Measurements from ENCODE around the gene DRD4. TPM values are rescaled to one million over a fixed set of nuclear protein-coding genes. Genes with fewer than 3 reads are reported as not detected.

DRD4 gene
- total and polyA plus RNA-seq, 2 donors (not counting 1 experiment from before 2014, with no cell fraction given): not detected

GRCh38 chr11:659532-660085, 22.5 kb downstream of the DRD4 start:
- H4K20me1 ChIP-seq (ENCODE audit: control insufficient read depth, insufficient read depth, low read length, poor library complexity, severe bottlenecking): peaks cover 15% of the 10 kb centered on the region
- no peaks in the 10 kb centered on the region for H3K27me3 Mint-ChIP-seq
- no peak for DNase-seq
- no peak overlapping the region for H3K27ac Mint-ChIP-seq
- ChIA-PET CTCF (interaction anchor here (0.7 to 8.7 kb wide), 2 partner anchors 65 to 117 kb away, joined by 3 to 104 read pairs; no protein-coding TSS in a partner anchor), POLR2A (interaction anchor here (0.6 kb wide), 1 partner anchor 211 kb away, joined by 5 read pairs; no protein-coding TSS in a partner anchor)
- H3K27ac ChIP-seq (ENCODE audit: low read length in 2 of 2): no peak overlapping the region
- H3K79me2 ChIP-seq (ENCODE audit: control insufficient read depth, insufficient read depth, low read length): peaks cover 22% of the 10 kb centered on the region
- H3K9me3 ChIP-seq (ENCODE audit: control extremely low read depth in 1 of 3, control insufficient read depth in 2 of 3, insufficient read depth in 1 of 3, low read length in 2 of 3): no peaks in the 10 kb centered on the region
- H3K9me3 Mint-ChIP-seq (ENCODE audit: insufficient read depth): no peaks in the 10 kb centered on the region
- H3K9ac ChIP-seq (ENCODE audit: low read length): no peak overlapping the region
- no peak overlapping the region for H3K4me3 Mint-ChIP-seq
- intact Hi-C loops (cut with micrococcal nuclease): no loop called here
- TF ChIP-seq, protein P1, sequence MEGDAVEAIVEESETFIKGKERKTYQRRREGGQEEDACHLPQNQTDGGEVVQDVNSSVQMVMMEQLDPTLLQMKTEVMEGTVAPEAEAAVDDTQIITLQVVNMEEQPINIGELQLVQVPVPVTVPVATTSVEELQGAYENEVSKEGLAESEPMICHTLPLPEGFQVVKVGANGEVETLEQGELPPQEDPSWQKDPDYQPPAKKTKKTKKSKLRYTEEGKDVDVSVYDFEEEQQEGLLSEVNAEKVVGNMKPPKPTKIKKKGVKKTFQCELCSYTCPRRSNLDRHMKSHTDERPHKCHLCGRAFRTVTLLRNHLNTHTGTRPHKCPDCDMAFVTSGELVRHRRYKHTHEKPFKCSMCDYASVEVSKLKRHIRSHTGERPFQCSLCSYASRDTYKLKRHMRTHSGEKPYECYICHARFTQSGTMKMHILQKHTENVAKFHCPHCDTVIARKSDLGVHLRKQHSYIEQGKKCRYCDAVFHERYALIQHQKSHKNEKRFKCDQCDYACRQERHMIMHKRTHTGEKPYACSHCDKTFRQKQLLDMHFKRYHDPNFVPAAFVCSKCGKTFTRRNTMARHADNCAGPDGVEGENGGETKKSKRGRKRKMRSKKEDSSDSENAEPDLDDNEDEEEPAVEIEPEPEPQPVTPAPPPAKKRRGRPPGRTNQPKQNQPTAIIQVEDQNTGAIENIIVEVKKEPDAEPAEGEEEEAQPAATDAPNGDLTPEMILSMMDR (IDR thresholded peaks at IDR 0.05): no peak
- no peak for TF ChIP-seq EZH2 (IDR thresholded peaks at IDR 0.05; ENCODE audit: borderline replicate concordance, insufficient read depth, low read depth, low read length, poor library complexity, severe bottlenecking)
- peak overlapping the region; percentile 8 for H3K4me2 ChIP-seq (replicated peaks; ENCODE audit: low read depth, low read length, poor library complexity, severe bottlenecking)
- H2AFZ ChIP-seq (ENCODE audit: insufficient read depth, low read depth, low read length, poor library complexity, severe bottlenecking): no peak overlapping the region
- H3K4me1 Mint-ChIP-seq: peaks cover 3% of the 10 kb centered on the region
- H3K27me3 ChIP-seq (replicated peaks in 1 of 4; ENCODE audit: control extremely low read depth in 1 of 4, control insufficient read depth in 3 of 4, insufficient read depth in 4 of 4, low read length in 3 of 4): no peaks in the 10 kb centered on the region
- 91% methylated on average over 15 of the region's 16 CpGs for WGBS (ENCODE audit: insufficient coverage)
- H3K36me3 ChIP-seq (replicated peaks in 1 of 2; ENCODE audit: control extremely low read depth in 1 of 2, control insufficient read depth in 1 of 2, extremely low read depth in 1 of 2, insufficient read depth in 2 of 2, low read length in 1 of 2): peaks cover 0 to 18% of the 10 kb centered on the region in 2 experiments
- H3K4me3 ChIP-seq (ENCODE audit: control extremely low read depth in 1 of 5, extremely low read depth in 1 of 5, insufficient read depth in 1 of 5, low read depth in 2 of 5, low read length in 4 of 5): no peak overlapping the region
- H3K4me1 ChIP-seq (ENCODE audit: control insufficient read depth in 2 of 2, insufficient read depth in 2 of 2, low read length in 2 of 2): no peaks in the 10 kb centered on the region
- no peak for ATAC-seq (ENCODE audit: low read depth)

- DNase-seq: no peak
- no peaks in the 10 kb centered on the region for H3K27me3 Mint-ChIP-seq
- Histone ChIP-seq H3K79me2 (ENCODE audit: control insufficient read depth, insufficient read depth, low read length) (peaks cover 22% of the 10 kb centered on the region), H3K4me3 (ENCODE audit: control extremely low read depth in 1 of 5, extremely low read depth in 1 of 5, insufficient read depth in 1 of 5, low read depth in 2 of 5, low read length in 4 of 5) (no peak overlapping the region), H3K4me1 (ENCODE audit: control insufficient read depth in 2 of 2, insufficient read depth in 2 of 2, low read length in 2 of 2) (no peaks in the 10 kb centered on the region), H3K9ac (ENCODE audit: low read length) (no peak overlapping the region), H3K4me2 (replicated peaks; ENCODE audit: low read depth, low read length, poor library complexity, severe bottlenecking) (peak overlapping the region; percentile 8), H3K9me3 (ENCODE audit: control extremely low read depth in 1 of 3, control insufficient read depth in 2 of 3, insufficient read depth in 1 of 3, low read length in 2 of 3) (no peaks in the 10 kb centered on the region), H4K20me1 (ENCODE audit: control insufficient read depth, insufficient read depth, low read length, poor library complexity, severe bottlenecking) (peaks cover 15% of the 10 kb centered on the region), H3K36me3 (replicated peaks in 1 of 2; ENCODE audit: control extremely low read depth in 1 of 2, control insufficient read depth in 1 of 2, extremely low read depth in 1 of 2, insufficient read depth in 2 of 2, low read length in 1 of 2) (peaks cover 0 to 18% of the 10 kb centered on the region in 2 experiments), H3K27ac (ENCODE audit: low read length in 2 of 2) (no peak overlapping the region), H2AFZ (ENCODE audit: insufficient read depth, low read depth, low read length, poor library complexity, severe bottlenecking) (no peak overlapping the region), H3K27me3 (replicated peaks in 1 of 4; ENCODE audit: control extremely low read depth in 1 of 4, control insufficient read depth in 3 of 4, insufficient read depth in 4 of 4, low read length in 3 of 4) (no peaks in the 10 kb centered on the region)
- no peaks in the 10 kb centered on the region for H3K9me3 Mint-ChIP-seq (ENCODE audit: insufficient read depth)
- no peak for ATAC-seq (ENCODE audit: low read depth)
- TF ChIP-seq, protein P1 (IDR thresholded peaks at IDR 0.05): no peak
- TF ChIP-seq EZH2 (IDR thresholded peaks at IDR 0.05; ENCODE audit: borderline replicate concordance, insufficient read depth, low read depth, low read length, poor library complexity, severe bottlenecking): no peak
- intact Hi-C loops (cut with micrococcal nuclease): no loop called here
- no peak overlapping the region for H3K4me3 Mint-ChIP-seq
- no peak overlapping the region for H3K27ac Mint-ChIP-seq
- peaks cover 3% of the 10 kb centered on the region for H3K4me1 Mint-ChIP-seq
- ChIA-PET POLR2A (no interaction called here), CTCF (interaction anchor here (8.7 kb wide), 1 partner anchor 65 kb away, joined by 104 read pairs; no protein-coding TSS in a partner anchor)
- WGBS (ENCODE audit: insufficient coverage): 93% methylated on average over 19 of the region's 19 CpGs
Observed at GRCh38 chr11:660281-660680, 23.2 kb downstream of the DRD4 start.

Measured in B cell (primary cell).